Upper lobe of left lung (tissue), 4 donors: Measurements from ENCODE around the gene C20orf144.

Source experiments
- CTCF ChIP-seq, 6 experiments: fragments of 450-650 bp in 4 of 6; fragments of 200-600 bp in 2 of 6; sonication (generic) in 2 of 6; IDR thresholded peaks; one replicate each; pipeline ENCODE4 v1.5.1; 2016 to 2019; ENCODE audit warnings: antibody characterized with exemption in 6 of 6
- POLR2A ChIP-seq, 4 donors: fragments of 450-650 bp; IDR thresholded peaks; one replicate each; pipeline ENCODE4 v1.5.1; 2016 to 2017; ENCODE audit warnings: antibody characterized with exemption in 4 of 4, mild to moderate bottlenecking in 2 of 4

GRCh38 chr20:33635341-33635740 lies 26.8 kb upstream of the C20orf144 start:
- TF ChIP-seq CTCF (IDR thresholded peaks at IDR 0.05) (no peak), POLR2A (IDR thresholded peaks at IDR 0.05) (no peak)
